Germinal center (tissue), 1 donor: ENCODE measurements around the gene IL19.

Experiments used
- DNase-seq: peaks from one replicate; pipeline ENCODE4 v3.0.0; 2012; ENCODE audit warnings: mixed read lengths, low spot score

The IL19 gene

DNA sequence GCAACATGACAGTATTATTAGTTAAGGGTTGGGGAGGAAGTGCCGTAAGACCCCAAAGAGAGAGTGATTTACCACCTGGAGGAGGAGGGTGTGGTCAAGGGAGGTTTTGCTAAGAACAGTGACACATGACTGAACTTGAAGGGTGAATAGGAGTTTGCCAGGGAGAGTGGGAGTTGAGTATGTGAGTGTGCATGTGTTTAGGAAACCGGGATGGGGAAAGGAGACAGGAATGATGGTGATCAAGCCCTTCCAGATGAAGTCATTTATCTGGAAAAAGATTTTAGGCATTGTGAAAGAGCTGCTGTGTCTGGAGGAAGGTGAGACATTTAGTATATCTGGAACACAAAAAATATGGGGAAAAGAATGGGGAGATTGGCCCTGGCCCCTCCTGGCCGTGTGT is 29.8 kb downstream of the IL19 start:
- no peak for DNase-seq

DNA sequence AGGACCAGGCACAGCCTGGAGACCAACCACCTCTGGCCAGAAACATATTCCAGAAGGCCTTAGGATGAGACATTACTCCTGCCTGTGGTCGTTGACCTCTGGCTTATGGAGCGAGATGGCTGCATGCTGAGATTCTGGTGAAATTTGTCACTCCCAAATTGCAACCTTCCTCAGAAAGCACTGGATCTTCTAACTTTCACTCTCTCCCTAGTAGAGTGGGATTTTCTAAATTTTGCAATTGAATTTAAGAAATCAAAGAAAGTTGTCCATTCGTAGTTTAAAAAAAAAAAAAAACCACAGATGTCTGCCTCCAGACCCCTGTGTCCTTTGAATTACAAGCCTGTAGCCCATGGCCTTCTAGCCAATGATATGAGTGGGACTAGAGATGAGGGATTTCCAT is 30.3 kb downstream of the IL19 start:
- DNase-seq, result no peak

DNA sequence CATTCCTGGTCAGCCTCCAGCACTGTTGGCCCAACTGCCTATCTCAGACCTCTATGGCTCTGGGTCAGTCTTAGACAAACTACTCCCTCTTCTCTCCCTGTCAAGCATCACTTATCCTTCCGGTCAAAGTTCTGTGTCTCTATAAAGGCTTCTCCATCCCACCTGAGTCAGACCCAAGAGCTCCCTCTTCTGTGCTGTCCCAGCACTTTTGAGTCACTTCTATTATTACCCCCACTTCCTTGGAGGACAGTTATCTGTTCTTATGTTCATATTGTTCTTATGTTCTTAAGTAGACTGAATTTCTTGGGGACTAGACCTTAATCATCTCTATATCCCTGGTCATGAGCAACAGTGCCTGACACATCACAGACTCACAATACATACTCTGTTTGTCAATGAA is 30.9 kb downstream of the IL19 start:
- no peak for DNase-seq

DNA sequence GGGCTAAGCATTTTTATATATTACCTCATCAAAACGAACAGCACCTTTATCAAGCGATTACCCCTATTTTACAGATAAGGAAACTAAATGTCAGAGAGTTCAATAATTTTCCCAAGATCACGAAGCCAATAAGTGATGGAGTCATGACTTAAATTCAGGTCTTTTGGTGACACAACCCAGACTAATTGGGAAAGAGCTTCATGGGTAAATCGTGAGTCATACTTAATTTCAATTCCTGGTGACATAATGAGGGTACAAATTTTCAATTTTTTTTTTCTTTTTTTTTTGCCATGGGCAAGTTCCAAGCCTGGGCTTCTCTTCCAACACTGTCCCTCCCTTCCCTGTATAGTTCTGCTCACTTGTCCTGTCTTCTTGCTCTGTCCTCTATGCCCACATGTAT is 31.8 kb downstream of the IL19 start:
- DNase-seq, result no peak

DNA sequence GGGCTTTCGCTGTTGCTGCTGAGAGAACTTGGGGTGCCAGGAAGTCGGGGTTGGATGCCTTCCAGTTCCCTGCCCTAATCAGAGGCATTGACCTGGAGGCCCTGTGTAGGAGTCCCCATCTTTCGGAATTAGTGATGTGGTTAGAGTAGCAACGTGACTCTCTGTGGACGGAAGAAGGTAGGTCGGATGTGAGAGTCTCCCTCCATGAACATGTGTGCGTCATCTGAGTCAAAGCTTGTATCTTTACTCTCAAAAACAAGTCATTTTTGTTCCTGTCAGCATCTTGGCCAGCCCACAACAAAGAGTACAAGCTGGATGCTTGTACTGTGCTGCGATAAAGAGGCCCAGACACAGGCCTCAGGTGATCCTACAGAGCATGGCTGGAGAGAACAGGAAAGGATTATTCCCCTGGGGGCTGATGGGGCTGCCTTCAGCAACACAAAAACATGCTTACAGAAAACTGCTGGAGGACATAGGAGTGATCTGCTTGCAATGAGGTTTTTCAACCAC is 32.7 kb downstream of the IL19 start:
- DNase-seq, result peak; percentile 36

DNA sequence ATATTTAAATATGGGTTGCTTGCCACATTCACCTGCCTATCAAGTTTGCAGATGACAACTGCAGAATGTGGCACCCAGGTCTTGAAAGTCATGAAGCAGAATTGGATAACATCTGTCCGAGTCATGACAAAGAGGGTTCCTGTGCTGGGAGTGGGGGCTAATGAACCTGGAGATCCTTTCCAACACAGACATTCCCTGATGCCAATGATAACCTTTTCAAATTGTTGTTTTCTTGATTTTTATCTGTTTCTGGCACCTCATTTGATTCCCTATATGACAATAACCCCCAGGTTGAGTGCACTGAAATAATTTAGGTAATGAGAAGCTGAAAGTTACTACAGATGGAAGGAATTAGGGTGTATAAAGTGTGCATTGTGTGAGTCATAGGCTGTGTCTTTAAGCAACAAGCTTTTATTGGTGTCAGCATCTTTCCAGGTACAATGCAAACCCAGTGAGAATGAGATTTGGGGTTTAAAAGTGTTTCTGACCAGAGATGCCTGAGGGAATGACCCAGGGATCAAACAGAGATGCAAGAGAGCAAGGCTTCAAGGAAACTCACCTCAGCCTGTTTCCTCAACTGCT is 33.7 kb downstream of the IL19 start:
- no peak for DNase-seq

DNA sequence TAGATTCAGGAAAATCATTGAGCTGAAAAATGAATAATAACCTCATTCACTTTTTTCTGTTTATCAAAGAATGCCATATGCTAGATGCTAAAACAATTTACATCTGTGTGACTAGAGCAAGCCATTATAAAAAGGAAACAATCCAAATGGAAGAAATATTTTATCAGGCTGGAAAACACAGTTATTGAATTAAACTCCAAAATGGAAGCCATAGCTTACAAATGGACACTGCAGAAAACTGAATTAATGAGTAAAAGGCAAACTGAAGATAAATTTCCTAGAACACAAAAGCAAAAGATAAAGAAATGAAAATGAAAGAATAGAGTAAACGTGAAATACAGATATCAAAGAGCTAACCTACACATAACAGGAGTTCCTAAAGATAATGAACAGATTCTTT is 34.8 kb downstream of the IL19 start:
- no peak for DNase-seq

DNA sequence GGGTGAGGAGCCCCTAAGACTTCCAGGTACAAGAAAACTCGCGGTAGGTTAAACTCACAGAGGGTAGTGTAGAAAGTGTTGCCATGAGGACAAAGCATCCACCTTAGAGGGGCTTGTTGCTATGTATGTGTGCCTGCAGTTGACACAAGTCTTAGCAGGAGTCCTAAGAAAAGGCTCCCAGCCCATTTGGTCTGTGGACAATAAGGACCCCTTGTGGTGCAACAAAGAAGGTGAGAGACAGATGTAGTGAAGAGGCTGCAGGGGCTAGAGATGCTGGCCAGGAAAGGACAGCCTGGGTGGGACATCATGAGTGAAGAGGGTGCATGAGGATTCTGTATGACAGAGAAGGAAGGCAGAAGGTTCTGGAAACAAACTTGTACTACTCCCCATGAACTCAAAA is 38.0 kb downstream of the IL19 start:
- DNase-seq, result peak; percentile 60

DNA sequence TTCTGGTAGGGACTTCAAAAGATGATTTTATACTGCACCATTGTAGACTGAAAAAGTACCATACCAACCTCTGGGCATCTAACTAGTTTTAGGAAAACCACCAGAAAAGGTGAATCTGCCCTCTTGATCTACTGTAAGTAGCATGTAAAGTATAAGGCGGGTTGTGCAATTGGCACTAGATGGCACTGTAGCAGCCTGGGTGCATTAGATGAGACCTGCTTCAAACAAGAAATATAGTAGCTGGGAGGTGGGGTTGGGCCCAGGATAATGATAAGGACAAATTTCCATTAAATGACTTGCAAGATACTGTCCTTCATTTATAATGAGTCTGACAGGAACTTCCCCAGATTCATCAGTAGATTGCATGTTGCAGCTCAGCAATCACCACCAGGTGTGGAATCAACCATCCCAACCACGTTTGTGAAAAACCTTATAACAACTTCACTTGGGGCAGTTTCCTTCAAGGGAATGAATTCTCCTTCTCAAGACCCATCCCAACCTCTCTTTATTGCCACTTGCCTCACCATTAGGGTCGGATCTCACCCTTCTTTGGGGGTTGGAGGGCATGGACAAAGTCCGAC is 39.0 kb downstream of the IL19 start:
- DNase-seq, result no peak

DNA sequence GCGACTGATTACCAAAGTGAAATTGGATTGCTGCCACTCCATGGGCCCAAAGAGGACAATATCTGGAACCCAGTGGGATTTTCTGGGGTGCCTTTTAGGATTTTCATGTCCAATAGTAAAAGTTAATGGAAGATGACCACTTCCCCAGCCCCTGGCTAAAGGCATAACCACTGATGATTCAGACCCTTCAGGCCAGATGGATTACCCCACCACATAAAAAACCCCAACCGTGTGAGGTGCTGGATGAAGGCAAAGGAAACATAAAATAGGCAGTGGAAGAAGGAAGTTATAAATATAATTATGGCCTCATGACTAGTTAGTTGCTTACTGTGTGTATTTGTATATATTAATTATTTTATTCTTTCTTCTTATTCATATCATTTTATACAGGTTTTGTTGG is 41.9 kb downstream of the IL19 start:
- DNase-seq, result no peak

DNA sequence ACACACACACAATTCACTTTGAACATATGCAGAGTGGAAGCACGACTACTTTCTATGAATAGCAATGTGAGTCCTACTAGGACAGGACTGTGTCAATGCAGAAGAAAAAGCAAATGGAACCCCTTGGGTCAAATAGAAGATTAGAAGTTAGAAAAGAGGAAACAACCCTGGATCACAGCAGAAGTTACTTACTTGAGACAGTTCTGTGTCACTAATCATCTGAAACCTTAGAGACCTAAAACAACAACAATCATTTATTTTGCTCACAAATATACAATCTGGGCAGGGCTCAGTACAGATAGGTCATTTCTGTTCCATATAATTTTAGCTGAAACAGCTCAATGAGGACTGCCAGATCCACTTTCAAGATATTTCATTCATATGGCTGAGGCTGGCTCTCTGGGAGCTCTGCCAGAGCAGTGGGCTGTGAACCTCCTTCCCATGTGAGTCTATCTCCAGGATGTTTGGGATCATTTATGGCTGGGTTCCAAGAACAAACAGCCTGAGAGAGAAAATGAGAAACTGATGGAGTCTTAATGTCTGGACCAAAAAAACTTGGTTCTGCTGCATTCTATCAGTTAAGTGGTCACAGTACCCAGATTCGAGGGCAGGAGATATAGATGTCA is 44.3 kb downstream of the IL19 start:
- peak; percentile 57 for DNase-seq

DNA sequence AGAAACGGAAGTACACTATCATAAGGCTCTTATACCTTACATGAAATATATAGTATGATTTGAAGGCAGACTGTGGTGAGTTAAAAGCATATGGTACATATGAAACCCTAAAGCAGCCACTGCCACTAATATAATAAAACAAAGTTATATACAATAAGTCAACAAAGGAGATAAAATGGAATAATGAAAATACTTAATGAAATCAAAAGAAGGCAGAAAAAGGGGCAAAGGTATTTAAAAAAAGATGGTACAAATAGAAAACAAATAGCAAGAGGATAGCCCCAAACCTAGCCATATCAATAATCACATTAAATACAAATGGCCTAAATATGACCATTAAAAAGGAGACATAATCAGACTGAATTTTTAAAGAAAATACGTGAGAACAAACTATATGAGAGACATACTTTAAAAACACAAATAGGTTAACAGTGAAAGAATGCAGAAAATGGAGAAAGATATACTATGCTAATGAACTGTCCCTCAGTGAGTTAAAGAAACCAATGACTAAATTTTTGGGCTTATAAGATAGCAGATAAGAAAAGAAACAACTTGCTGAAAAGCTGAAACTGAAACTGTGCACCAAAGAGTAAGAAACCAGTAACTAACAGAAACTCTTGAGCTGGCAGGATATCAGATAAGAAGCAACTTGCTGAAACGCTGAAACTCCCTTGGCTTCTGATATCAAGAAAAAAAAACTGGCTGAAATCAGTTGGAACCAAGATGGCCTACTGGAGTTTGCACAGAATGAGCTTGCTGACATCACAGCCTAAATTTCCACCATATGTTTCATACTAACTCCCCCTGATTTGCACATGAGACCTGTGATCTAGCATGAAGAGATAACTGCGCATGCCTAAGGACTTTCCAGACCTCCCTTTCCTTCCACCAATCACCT is 46.1 kb downstream of the IL19 start:
- DNase-seq, result no peak

DNA sequence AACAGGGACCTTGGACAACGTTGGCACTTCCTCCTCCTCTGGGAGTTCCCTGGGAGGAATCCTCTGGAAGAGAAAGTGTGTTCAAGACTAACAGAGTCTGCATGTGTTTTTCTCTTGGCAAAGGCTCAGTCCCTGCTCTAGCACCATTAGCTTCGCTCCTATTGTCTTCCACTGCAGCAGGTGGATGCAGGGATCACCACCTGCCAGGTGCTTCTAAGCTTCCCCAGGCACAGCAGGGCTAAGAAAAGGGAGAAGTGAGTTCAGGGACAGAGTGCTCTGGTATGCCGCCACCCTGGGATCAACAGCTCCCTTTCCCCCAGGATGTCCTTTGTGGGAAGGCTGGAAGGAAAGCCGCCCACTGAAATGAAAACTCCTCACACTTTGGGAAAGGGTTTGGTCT is 50.9 kb downstream of the IL19 start:
- no peak for DNase-seq

DNA sequence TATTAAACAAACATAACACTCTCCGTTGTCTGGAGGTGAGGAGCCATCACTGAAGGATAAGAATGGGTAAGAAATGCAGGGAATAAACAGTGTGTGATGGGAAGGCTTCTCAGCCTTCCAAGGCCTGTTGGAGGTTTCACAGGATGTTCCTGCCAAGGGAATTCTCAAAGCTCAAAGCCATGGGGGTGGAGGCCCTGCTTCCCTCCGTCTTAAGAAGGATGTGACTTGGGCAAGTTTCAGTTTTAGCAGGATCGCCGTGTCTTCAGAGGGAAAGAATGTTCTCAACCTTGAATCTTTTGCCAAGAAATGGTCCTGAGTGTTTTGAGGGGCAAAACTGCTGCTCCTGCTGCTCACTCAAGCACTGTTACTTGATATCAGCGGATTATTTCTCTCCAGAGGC is 53.2 kb downstream of the IL19 start:
- DNase-seq, result no peak

DNA sequence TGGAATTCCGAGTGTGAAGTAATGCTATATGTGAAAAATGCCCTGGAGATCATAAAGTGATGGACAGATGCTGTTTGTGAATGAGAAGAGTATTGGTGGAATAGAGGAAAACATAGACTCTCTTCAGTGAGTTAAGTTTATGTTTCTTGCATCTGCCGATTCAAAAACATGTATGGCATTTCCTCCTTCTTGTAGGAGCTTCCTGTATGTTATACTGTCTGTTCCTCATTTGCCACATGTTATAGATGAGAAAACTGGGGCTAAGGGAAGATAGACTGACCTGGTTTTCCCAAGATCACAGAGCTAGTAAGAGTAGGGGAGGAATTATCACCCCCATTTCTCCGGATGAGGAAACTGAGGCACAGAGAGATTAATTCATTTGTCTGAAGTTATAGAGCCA is 53.8 kb downstream of the IL19 start:
- DNase-seq, result peak; percentile 54

DNA sequence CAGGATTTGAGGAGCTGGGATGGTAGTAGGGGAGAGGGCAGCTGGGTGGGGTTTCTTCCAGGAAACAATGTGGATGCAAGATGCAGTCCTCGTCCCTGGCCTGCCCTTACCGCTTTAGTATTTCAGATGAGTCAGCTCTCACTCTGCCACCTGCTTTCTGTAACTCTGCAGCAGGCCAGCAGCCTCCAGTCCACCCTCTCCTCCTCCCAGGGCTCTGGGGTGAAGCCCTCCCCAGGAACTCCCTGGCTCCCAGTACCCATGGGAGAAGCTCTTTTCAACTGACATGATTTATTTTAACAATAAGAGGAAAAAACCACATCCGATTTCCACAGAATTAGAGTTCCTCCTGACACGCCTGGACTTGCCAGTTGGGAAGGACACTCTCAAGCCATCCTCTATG is 55.8 kb downstream of the IL19 start:
- DNase-seq, result no peak

DNA sequence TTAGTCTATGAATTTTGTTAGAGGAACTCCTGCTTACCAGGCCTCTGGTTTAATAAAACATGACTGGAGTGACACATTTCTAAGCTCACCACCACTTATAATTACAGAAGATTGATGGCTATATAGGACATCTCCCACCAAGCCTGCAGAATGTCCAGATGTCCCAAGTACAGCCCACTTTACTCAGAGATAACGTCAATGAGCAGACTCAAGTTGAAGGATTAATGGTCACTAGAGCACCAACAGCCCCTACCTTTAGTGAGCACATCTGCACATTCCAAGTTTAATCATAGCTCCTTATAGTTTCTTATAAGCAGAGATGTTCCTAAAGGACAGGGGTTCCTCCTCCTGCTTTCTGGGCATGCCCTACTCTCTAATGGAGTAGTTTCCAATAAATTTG is 57.5 kb downstream of the IL19 start:
- no peak for DNase-seq

DNA sequence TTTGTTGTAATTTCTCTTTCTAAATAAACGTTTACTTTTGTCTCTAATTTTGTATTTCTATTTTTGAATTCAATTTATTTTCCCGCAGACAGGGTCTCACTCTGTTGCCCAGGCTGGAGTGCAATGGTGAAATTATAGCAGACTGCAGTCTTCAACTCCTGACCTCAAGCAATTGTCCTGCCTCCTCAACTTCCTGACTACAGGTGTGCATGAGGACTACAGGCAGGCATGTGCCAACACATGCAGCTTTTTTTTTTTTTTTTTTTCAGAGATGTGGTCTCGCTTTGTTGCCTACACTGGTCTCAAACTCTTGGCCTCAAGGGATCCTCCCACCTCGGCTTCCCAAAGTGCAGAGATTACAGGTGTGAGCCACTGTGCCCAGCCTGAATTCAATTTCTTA is 58.2 kb downstream of the IL19 start:
- no peak for DNase-seq

DNA sequence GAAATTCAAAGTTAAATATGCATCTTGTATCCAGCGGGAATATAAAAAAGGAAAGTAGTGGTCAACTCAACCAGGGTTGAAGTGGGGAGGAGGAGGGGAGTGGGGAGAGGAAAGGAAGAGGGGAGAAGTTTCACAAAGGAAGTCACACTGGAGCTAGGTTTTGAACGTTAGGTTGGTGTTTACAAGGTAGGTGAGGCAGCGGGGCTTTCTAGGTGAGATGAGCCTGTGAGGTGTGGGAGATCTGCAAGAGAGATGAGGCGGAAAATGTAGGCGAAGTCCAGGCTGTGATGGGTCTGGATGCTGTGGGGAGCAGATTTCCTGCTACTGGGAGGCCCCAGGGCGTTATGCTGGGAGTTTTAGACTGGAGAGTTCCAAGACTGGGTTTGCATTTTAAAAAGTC is 58.7 kb downstream of the IL19 start:
- no peak for DNase-seq

DNA sequence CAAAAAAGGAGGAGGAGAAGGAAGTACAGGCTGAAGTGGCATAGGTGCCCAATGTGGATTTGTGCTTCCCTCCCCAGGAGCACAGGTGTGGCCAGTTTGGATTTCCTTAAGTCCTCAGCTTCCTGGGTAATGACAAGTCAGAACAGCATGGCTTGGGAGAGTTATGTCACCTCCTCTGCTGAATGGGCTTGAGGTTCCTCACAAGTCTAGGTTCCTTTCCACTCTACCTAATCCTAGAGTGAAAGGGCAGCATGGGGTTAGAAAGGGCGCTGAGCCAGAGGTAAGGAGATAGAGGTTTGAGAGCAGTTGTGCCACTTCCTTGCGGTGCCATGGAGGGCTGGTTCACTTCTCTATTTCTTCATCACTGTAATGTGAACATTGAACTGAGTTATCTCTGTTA is 59.3 kb downstream of the IL19 start:
- DNase-seq, result peak; percentile 19

DNA sequence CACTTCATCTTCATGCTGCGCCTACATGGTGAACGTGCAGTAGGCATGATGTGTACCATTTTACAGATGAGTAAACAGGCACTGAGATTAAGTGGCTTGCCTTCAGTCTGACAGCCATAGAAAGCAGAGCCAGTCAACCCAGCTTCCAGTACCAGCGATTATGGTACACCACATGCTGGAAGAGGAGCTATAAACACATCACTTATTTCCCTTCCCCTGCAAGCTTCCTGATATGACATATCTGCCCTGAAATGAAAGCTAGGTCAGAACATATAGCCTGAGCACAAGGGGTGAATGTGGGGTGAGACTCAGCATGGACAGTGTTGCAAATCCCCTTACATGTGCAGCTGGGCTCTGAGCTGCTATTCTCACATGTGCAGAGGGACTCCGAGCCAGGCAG is 61.1 kb downstream of the IL19 start:
- DNase-seq, result no peak

DNA sequence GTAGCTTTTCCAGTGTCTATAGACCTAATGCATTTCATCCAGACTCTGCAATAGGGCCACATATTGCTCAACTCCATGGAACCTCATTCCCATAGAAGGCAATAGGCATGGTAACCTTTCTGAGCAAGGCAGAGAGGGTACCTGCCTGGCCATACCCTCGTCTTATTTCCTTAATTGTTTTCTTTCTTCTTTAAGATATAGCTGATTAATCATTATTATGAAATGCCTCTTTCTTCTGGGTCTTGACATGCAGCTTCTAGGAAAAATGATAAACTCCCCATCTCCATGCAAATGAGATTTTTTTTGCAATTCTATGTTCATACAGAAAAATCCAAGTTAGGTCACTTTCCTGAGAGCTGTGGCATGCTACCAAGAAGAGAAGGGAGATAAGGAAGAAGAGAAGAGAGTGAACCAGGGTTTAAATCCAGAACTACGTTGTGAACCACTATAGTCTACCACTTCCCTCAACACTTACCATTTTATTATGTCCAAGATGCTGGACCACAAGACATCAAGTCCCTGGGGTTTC is 61.8 kb downstream of the IL19 start:
- DNase-seq, result no peak
